UCSD-AML1 (cell line): ENCODE results near the gene TSPAN15.

Experiments
- DNase-seq: peaks from one replicate; lab custom pipeline; 2025; ENCODE audit not compliant: unreplicated experiment; lab: John Stamatoyannopoulos, UW

The TSPAN15 gene

GRCh38 chr10:69464801-69465401, 13.6 kb downstream of the TSPAN15 start:
- no peak for DNase-seq

GRCh38 chr10:69465457-69466157, 14.3 kb downstream of the TSPAN15 start:
- DNase-seq, result no peak

GRCh38 chr10:69466158-69466490, 14.9 kb downstream of the TSPAN15 start:
- no peak for DNase-seq

GRCh38 chr10:69466689-69467088, 15.4 kb downstream of the TSPAN15 start:
- no peak for DNase-seq

- no peak for DNase-seq
Measured at GRCh38 chr10:69467928-69468750, 16.9 kb downstream of the TSPAN15 start.

DNA sequence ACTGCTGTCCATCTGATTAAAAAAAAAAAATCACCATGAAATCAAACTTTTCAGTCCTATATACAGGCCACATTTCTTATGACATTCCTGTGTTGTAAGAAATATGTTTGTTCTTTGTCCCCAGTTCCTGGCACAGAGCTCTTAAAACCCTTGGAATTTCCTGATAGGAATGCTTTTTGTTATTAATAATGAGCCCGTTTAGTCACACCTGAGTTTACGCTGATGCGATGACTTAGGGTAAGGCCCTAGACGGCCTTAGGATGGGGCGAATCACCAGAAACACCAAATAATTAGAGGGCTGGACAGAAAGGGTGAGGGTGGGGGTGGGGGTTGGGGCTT, 17.5 kb downstream of the TSPAN15 start:
- DNase-seq, result no peak

GRCh38 chr10:69469976-69470375, 18.7 kb downstream of the TSPAN15 start:
- DNase-seq, result peak; percentile 38

DNA sequence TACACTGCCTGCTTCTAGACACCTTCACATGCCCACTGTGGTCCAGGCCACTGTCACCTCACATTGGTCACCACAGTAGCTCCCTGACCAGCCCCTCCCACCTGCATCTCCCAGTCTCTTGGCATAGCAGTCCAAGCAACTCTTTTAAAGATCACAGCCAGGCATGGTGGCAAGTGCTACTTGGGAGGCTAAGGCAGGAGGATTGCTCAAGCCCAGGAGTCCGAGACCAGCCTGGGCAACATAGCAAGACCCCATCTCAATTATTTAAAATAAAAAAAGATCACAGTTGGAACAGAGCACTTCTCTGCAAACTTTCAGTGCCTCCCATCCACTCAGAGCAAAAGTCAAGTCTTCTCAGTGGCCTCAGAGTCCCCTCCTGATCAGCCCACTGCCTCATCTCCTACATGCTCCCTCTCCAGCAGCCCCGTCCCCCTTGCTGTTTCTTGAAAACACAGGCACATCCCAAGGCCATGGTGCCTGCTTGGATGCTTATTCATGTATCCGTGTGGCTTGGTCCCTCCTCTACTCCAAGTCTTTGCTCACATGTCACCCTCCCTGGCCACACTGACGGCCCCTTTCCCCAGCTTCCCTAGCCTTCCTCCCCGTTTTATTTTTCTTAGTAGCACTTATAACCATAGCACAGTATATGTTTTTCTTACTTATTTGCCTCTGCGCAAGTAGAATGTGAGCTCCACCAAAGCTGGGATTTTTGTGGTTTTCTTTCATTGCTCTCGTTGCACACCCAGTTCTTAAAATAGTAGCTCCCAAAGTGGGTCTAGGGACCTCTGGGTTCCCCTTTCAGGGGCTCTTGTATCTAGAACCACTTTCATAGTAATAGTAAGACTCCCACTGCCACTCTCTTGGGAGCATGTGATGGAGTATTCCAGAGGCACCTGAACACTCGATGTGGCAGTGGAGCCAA, 19.5 kb downstream of the TSPAN15 start:
- no peak for DNase-seq

- DNase-seq, result no peak
Measured at GRCh38 chr10:69472142-69472541, 20.9 kb downstream of the TSPAN15 start.

DNA sequence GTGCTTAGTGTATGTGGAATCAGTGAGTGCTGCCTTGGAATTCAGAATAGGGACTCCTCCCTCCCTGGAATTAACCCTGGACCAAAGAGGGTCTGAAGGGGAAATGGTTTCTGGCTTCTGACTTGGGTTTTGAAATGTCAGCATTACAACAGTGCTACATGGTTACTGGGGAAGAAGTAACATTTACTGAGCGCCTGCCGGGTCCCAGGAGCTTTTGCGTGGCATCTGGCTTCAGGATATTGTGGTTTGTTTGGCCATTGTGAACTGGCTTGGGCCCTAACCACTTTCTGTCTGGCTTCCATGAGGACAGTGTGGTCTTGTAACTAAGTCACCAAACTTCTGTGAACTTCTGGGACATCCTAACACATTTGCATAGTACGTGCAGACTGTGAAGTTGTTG, 21.3 kb downstream of the TSPAN15 start:
- peak; percentile 46 for DNase-seq

DNA sequence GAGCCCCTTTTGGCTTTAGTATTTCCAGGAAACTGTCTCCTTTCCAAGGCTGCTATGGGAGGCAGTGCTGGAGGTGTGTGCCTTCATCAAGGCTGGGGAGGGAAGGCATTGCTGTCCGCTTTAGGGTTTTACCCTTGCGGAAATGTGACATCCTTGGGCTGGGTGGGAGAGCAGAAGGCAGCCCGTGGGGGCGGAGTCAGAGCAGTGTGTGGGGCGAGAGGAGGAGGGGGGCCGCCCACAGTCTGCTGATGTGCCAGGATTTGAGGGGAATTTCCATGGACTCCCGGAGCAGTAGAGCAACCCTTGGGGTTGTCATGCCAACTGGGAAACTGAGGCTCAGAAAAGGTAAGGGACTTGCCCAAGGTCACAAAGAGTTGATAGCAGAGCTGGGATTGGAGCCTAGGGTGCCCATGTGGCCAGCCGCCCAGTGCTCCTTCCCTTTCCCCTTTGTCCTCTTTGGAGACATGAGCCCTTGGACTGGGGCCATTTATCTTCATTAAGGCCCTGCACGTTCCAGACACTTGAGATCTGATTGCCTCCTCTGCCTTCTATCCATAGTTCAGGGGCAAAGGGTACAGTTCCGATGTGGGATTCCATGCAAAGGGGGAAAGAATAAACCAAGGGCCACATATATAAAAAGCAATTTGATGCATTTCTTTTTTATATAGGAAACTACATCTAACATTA, 22.2 kb downstream of the TSPAN15 start:
- no peak for DNase-seq

DNA sequence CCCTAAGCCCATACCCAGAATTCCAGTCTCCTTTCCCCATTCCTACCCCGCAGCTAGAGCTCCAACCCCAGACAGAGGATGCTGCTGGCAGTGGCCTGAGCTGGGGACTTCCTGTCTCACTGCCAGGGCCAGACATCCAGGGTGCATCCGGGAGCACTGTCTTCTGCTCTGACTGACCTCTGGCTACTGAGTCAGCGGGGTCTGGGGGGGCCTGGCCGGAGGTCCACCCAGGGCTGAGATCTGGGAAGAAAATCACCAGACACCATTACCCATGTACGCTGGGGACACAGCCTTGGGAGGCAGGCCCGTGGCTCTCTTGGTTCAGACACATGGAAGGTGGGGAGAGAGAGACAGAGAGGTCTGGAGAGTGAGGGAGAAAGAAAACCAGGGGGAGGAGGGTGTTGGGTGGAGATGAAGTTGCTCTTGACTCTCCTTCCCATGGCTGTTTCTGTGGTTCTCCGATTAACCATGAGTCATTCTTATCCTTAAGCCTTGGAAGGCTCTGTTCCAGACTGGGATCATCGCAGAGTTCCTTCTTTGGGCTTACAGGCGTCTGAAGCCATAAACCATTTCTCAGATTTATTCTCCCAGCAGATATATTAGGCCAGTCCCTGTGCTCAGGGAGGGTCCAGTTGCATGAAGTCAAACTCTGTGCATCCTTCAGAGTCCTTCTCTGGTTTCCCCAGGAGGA, 23.6 kb downstream of the TSPAN15 start:
- DNase-seq, result no peak

- DNase-seq, result no peak
Measured at GRCh38 chr10:69475433-69475830, 24.2 kb downstream of the TSPAN15 start.

- no peak for DNase-seq
Measured at GRCh38 chr10:69477968-69478597, 26.8 kb downstream of the TSPAN15 start.

DNA sequence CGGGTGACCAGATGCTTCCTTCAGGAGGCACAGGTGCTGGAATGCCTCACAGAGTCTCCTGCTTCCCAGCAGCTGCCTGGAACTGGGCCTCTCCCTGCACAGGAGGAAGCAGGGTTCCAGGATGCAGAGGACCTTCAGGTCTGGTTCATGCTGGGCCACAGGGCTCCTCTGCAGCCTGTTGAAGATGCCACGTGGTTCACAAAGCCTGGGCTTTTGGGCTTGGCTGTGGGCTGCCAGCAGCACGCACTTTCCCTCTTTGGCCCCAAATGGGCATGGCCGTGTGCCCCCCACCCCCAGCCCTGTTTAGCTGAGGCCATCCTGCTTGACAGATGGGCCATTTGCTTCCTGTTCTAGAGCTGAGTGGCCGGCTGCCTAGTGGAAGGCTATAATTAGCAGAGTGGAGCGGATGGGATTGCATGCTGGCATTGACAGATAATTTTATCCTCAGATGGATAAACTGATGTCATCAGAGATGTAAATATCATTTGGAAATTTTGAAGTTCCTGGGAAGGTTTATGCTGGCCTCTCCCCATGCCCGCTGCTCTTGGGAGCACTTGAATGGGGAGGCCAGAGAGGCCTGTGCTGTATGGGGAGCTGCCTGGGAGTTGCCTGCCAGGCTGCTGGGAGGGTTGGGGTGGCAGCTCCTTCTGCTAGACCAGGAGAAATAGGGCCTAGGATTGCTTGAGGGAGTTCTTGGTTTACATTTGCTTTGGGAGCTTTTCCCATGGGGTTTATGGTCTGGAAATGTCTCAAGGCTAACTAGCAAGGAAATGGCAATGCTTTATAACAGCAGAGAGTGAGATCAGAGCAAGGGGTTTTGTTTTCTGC, 28.2 kb downstream of the TSPAN15 start:
- DNase-seq, result peak; percentile 85

DNA sequence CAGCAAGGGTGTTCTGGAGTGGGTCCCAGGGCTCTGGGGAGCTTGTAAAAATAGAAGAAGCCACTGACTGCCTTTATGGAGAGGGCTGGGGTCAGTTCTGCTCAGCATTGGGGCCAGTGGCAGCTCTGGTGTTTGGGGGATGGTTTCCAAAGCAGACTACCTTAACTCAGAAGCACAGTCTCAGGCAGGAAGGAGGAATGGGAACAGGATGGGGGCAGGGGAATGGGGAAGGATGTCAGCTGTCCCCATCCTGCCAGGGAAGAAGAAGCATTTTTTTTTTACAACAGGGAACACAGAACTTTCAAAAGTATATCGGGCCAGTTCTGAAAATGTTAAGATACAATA, 28.8 kb downstream of the TSPAN15 start:
- DNase-seq, result peak; percentile 55

- peak; percentile 34 for DNase-seq
Measured at GRCh38 chr10:69481305-69481704, 30.0 kb downstream of the TSPAN15 start.

- DNase-seq, result no peak
Measured at GRCh38 chr10:69481811-69482524, 30.7 kb downstream of the TSPAN15 start.
